H1 (cell line): ENCODE data around the gene TRIM5. TPM values are rescaled to one million over a fixed set of nuclear protein-coding genes. Genes with fewer than 3 reads are reported as not detected.

Source experiments
- CTCF ChIA-PET: fragments of 300-600 bp; sonication (Branson Sonifier 250); formaldehyde crosslinking; loops from one replicate; lab custom pipeline; 2021; ENCODE audit not compliant: partially characterized antibody; lab: Charles Lee
- POLR2A ChIA-PET: fragments of 300-600 bp; sonication (Branson Sonifier 250); formaldehyde crosslinking; loops from one replicate; lab custom pipeline; 2021; ENCODE audit warnings: inconsistent platforms; ENCODE audit not compliant: partially characterized antibody; lab: Charles Lee
- DNase-seq, 2 experiments: peaks; one replicate each; pipeline versions ENCODE4 v3.0.0 to v3.0.0-alpha.2; 2010 to 2022; ENCODE audit warnings: low spot score in 2 of 2, low read depth in 1 of 2, mixed read lengths in 1 of 2
- FAIRE-seq: peaks from 2 replicates; lab custom pipeline; 2011; peaks lifted over from hg19 to GRCh38; lab: Jason Lieb, UNC
- H2AFZ ChIP-seq: 2 replicates; pipeline ENCODE4 v1.8.1; 2012; ENCODE audit warnings: low read length, inconsistent platforms
- H2AK5ac ChIP-seq: 2 replicates; pipeline ENCODE4 v1.6.1; 2013; ENCODE audit warnings: low read depth, low read length
- H2BK120ac ChIP-seq: replicated peaks from 2 replicates; pipeline ENCODE3; 2013; ENCODE audit warnings: low read depth, low read length, inconsistent platforms
- H2BK12ac ChIP-seq: 2 replicates; pipeline ENCODE4 v1.6.1; 2013; ENCODE audit warnings: low read depth, low read length
- H2BK15ac ChIP-seq: 2 replicates; pipeline ENCODE4 v1.6.1; 2013; ENCODE audit warnings: low read length
- H2BK20ac ChIP-seq: 2 replicates; pipeline ENCODE4 v1.6.1; 2013; ENCODE audit warnings: low read length
- H2BK5ac ChIP-seq: 2 replicates; pipeline ENCODE4 v1.6.1; 2013; ENCODE audit warnings: low read depth, low read length
- H3K14ac ChIP-seq: 2 replicates; pipeline ENCODE4 v1.6.1; 2013; ENCODE audit warnings: inconsistent platforms; ENCODE audit not compliant: insufficient read length
- H3K18ac ChIP-seq: 2 replicates; pipeline ENCODE4 v1.6.1; 2013; ENCODE audit warnings: low read length; ENCODE audit errors: extremely low read depth
- H3K23ac ChIP-seq: 2 replicates; pipeline ENCODE4 v1.6.1; 2013; ENCODE audit warnings: inconsistent platforms; ENCODE audit not compliant: insufficient read length
- H3K23me2 ChIP-seq: 2 replicates; pipeline ENCODE4 v1.6.1; 2013; ENCODE audit warnings: low read depth, low read length
- H3K27ac ChIP-seq: 2 replicates; pipeline ENCODE4 v1.6.1; 2011; ENCODE audit warnings: low read depth, low read length, inconsistent platforms
- H3K27me3 ChIP-seq, 4 experiments: replicated peaks in 1 of 4; 1 replicate in 1 of 4; 2 replicates in 3 of 4; pipeline versions ENCODE4 v1.6.1 to v1.8.1; 2011 to 2013; ENCODE audit warnings: low read length in 3 of 4, mild to moderate bottlenecking in 3 of 4, inconsistent platforms in 2 of 4, mixed read lengths in 2 of 4, moderate library complexity in 1 of 4; ENCODE audit not compliant: control insufficient read depth in 3 of 4, insufficient read depth in 3 of 4; ENCODE audit errors: extremely low read depth in 1 of 4
- H3K36me3 ChIP-seq, 4 experiments: 2 replicates each; pipeline versions ENCODE4 v1.6.1 to v1.8.1; 2011 to 2013; ENCODE audit warnings: mild to moderate bottlenecking in 4 of 4, low read length in 3 of 4, moderate library complexity in 2 of 4, control low read depth in 1 of 4, inconsistent platforms in 1 of 4; ENCODE audit not compliant: insufficient read depth in 4 of 4, control insufficient read depth in 2 of 4
- H3K4ac ChIP-seq: replicated peaks from 2 replicates; pipeline ENCODE3; 2013; ENCODE audit warnings: low read length, low read depth, mixed read lengths, inconsistent platforms; ENCODE audit not compliant: insufficient read length
- H3K4me1 ChIP-seq, 4 experiments: replicated peaks in 1 of 4; 1 replicate in 1 of 4; 2 replicates in 3 of 4; pipeline versions ENCODE4 v1.6.1 to v1.8.1; 2011 to 2013; ENCODE audit warnings: low read length in 3 of 4, inconsistent platforms in 2 of 4, mixed read lengths in 1 of 4; ENCODE audit not compliant: insufficient read depth in 4 of 4, control insufficient read depth in 3 of 4
- H3K4me2 ChIP-seq, 2 experiments: 2 replicates each; pipeline versions ENCODE4 v1.6.1 to v1.8.1; 2011 to 2013; ENCODE audit warnings: low read depth in 2 of 2, low read length in 2 of 2, control low read depth in 1 of 2, inconsistent platforms in 1 of 2, mild to moderate bottlenecking in 1 of 2; ENCODE audit not compliant: insufficient read depth in 1 of 2
- H3K4me3 ChIP-seq, 4 experiments: fragments of 200-600, 300-600 bp in 1 of 4; sonication (generic), shearing (Covaris generic), sonication (Bioruptor Twin) in 1 of 4; 2 replicates each; pipeline versions ENCODE4 v1.5.1 to v1.8.1; 2011 to 2016; ENCODE audit warnings: low read length in 4 of 4, low read depth in 3 of 4, control low read depth in 2 of 4, inconsistent platforms in 2 of 4, mild to moderate bottlenecking in 2 of 4, mixed read lengths in 1 of 4, moderate library complexity in 1 of 4; ENCODE audit not compliant: insufficient read depth in 2 of 4; ENCODE audit errors: extremely low read depth in 1 of 4
- H3K56ac ChIP-seq: replicated peaks from 2 replicates; pipeline ENCODE3; 2013; ENCODE audit warnings: low read depth, mild to moderate bottlenecking, mixed read lengths, low read length, inconsistent platforms; ENCODE audit not compliant: insufficient read length
- H3K79me1 ChIP-seq: 2 replicates; pipeline ENCODE4 v1.6.1; 2013; ENCODE audit warnings: low read depth, low read length, control low read depth
- H3K79me2 ChIP-seq, 2 experiments: 2 replicates each; pipeline versions ENCODE4 v1.6.1 to v1.8.1; 2012 to 2013; ENCODE audit warnings: low read length in 2 of 2, mild to moderate bottlenecking in 2 of 2, inconsistent platforms in 1 of 2; ENCODE audit not compliant: insufficient read depth in 2 of 2, control insufficient read depth in 1 of 2
- H3K9ac ChIP-seq, 4 experiments: replicated peaks in 1 of 4; 1 replicate in 1 of 4; 2 replicates in 3 of 4; pipeline versions ENCODE4 v1.6.1 to v1.8.1; 2011 to 2013; ENCODE audit warnings: low read depth in 3 of 4, low read length in 3 of 4, control low read depth in 2 of 4, mild to moderate bottlenecking in 2 of 4, moderate library complexity in 2 of 4, inconsistent platforms in 1 of 4; ENCODE audit errors: extremely low read depth in 1 of 4
- H3K9me3 ChIP-seq, 2 experiments: 2 replicates each; pipeline versions ENCODE4 v1.6.1 to v1.8.1; 2012 to 2013; ENCODE audit warnings: mild to moderate bottlenecking in 2 of 2, moderate library complexity in 2 of 2, control low read depth in 1 of 2, inconsistent platforms in 1 of 2, low read depth in 1 of 2, low read length in 1 of 2, mixed read lengths in 1 of 2; ENCODE audit not compliant: insufficient read depth in 2 of 2
- H4K20me1 ChIP-seq, 2 experiments: replicated peaks in 1 of 2; 2 replicates each; pipeline versions ENCODE3 to v1.8.1; 2011 to 2013; ENCODE audit warnings: inconsistent platforms in 2 of 2, low read length in 2 of 2, mild to moderate bottlenecking in 1 of 2; ENCODE audit not compliant: insufficient read depth in 2 of 2, control insufficient read depth in 1 of 2
- H4K5ac ChIP-seq: 2 replicates; pipeline ENCODE4 v1.6.1; 2013; ENCODE audit warnings: low read length, low read depth, mixed read lengths, inconsistent platforms; ENCODE audit not compliant: insufficient read length
- H4K8ac ChIP-seq: 2 replicates; pipeline ENCODE4 v1.8.0; 2013; ENCODE audit warnings: mild to moderate bottlenecking, moderate library complexity, low read length, inconsistent platforms; ENCODE audit not compliant: insufficient read depth; ENCODE audit errors: extremely low read depth
- H4K91ac ChIP-seq: replicated peaks from 2 replicates; pipeline ENCODE3; 2013; ENCODE audit warnings: low read length, mixed read lengths, inconsistent platforms; ENCODE audit not compliant: insufficient read length
- BACH1 ChIP-seq: IDR thresholded peaks from 2 replicates; pipeline ENCODE4 v1.6.1; 2012; ENCODE audit warnings: low read length, improper control_type of control experiment
- CBX5 ChIP-seq: fragments of 300-800, 300-1000 bp; sonication (generic); IDR thresholded peaks from 2 replicates; pipeline ENCODE4 v1.7.1; 2016; ENCODE audit warnings: antibody characterized with exemption, low read length, low read depth
- CREB1 ChIP-seq: IDR thresholded peaks from 2 replicates; pipeline ENCODE4 v1.6.1; 2012; ENCODE audit warnings: inconsistent platforms
- EZH2 ChIP-seq: fragments of 200-600 bp; sonication (generic); IDR thresholded peaks from 2 replicates; pipeline ENCODE4 v1.7.1; 2012; ENCODE audit warnings: low read depth, mild to moderate bottlenecking, moderate library complexity, low read length, inconsistent platforms; ENCODE audit not compliant: severe bottlenecking
- KDM1A ChIP-seq: fragments of 200-600, 300-600 bp; sonication (generic); IDR thresholded peaks from 2 replicates; pipeline ENCODE4 v1.7.1; 2016; ENCODE audit warnings: mild to moderate bottlenecking, low read length, borderline replicate concordance
- MAFK ChIP-seq: IDR thresholded peaks from 2 replicates; pipeline ENCODE4 v1.6.1; 2012; ENCODE audit warnings: low read depth, mild to moderate bottlenecking, improper control_type of control experiment, low read length
- POLR2A ChIP-seq, 2 experiments: IDR thresholded peaks; 1 replicate in 1 of 2; 2 replicates in 1 of 2; pipeline ENCODE4 v1.6.1; 2011; ENCODE audit warnings: low read depth in 2 of 2, low read length in 2 of 2, mild to moderate bottlenecking in 2 of 2; ENCODE audit errors: control extremely low read depth in 1 of 2
- POLR2AphosphoS5 ChIP-seq: IDR thresholded peaks from 2 replicates; pipeline ENCODE4 v1.6.1; 2011; ENCODE audit warnings: low read depth, low read length
- RXRA ChIP-seq: IDR thresholded peaks from 2 replicates; pipeline ENCODE4 v1.6.1; 2011; ENCODE audit warnings: low read depth, mild to moderate bottlenecking, low read length, moderate library complexity; ENCODE audit not compliant: insufficient read depth
- SIX5 ChIP-seq: IDR thresholded peaks from 2 replicates; pipeline ENCODE4 v1.6.1; 2011; ENCODE audit warnings: mild to moderate bottlenecking, low read depth, low read length
- SP4 ChIP-seq: IDR thresholded peaks from 2 replicates; pipeline ENCODE4 v1.6.1; 2012; ENCODE audit warnings: low read length, inconsistent platforms
- WGBS, 2 experiments: shearing (Covaris generic) in 1 of 2; methylation state at CpG; one replicate each; pipeline versions ENCODE4 v1.1.6 to v1.1.7; 2013 to 2015; ENCODE audit warnings: low lambda C conversion rate in 2 of 2, mixed read lengths in 2 of 2, inconsistent platforms in 1 of 2, low coverage in 1 of 2, missing lambda C conversion rate in 1 of 2; ENCODE audit not compliant: insufficient replicate concordance in 2 of 2, insufficient coverage in 1 of 2, insufficient read length in 1 of 2; ENCODE audit errors: extremely low coverage in 1 of 2, missing lambda C conversion rate in 1 of 2; 5-methylcytosine and 5-hydroxymethylcytosine counted together
- polyA plus RNA-seq, 7 experiments: library from polyadenylated mRNA; depleted of rRNA in 3 of 7; stranded (reverse) in 5 of 7; unstranded in 2 of 7; fragments of >200 nt in 5 of 7; fragments of 200-250 nt in 2 of 7; gene quantifications; 1 replicate in 5 of 7; 2 replicates in 1 of 7; 4 replicates in 1 of 7; pipeline versions ENCODE4 v1.2.1 to v1.2.3, GENCODE V29; 2011 to 2013; ENCODE audit warnings: missing spikeins in 2 of 7, mixed read lengths in 2 of 7
- total RNA-seq: library from RNA; stranded (reverse); fragmentation: NEBNext Ultra II Directional; extraction: Animal tissue kit (Norgen Biotek cat#: 25700); gene quantifications from 2 replicates; pipeline ENCODE4 v1.2.1, GENCODE V29; 2021

The TRIM5 gene
- total and polyA plus RNA-seq, 2 of the 8 experiments (the other 6 are each of a cell fraction or from before 2014, with no cell fraction given): 23.5 to 35.5 TPM

- H3K23ac ChIP-seq: no peak overlapping the region
- H3K14ac ChIP-seq: no peak overlapping the region
- whole genome bisulfite sequencing, 2 experiments: 84% methylated on average over 3 of the region's 3 CpGs; no CpG with 5 or more reads in 1 of the 2 experiments
- H3K27me3 ChIP-seq: no peaks in the 10 kb centered on the region
- H2BK12ac ChIP-seq: no peak overlapping the region
- H2BK20ac ChIP-seq: no peak overlapping the region
- no peaks in the 10 kb centered on the region for H4K20me1 ChIP-seq
- no peak overlapping the region for H4K5ac ChIP-seq
- H3K4me2 ChIP-seq: no peak overlapping the region
- no peak overlapping the region for H3K9ac ChIP-seq
- ChIA-PET CTCF (interaction anchor here (1.3 kb wide), 1 partner anchor 11 kb away, joined by 3 read pairs; no protein-coding TSS in a partner anchor), POLR2A (no interaction called here)
- no peak overlapping the region for H3K56ac ChIP-seq
- H3K27ac ChIP-seq: no peak overlapping the region
- H3K36me3 ChIP-seq: no peaks in the 10 kb centered on the region
- H3K9me3 ChIP-seq: no peaks in the 10 kb centered on the region
- H3K18ac ChIP-seq: no peak overlapping the region
- H3K4me1 ChIP-seq: no peaks in the 10 kb centered on the region
- no peak for FAIRE-seq
- H2AFZ ChIP-seq: no peak overlapping the region
- no peak overlapping the region for H2BK5ac ChIP-seq
- TF ChIP-seq MAFK (no peak), SP4 (no peak), POLR2AphosphoS5 (no peak), KDM1A (no peak), SIX5 (no peak), RXRA (no peak), CREB1 (no peak), CBX5 (no peak), POLR2A (IDR thresholded peaks at IDR 0.05; ENCODE audit: control extremely low read depth in 1 of 2, low read depth in 2 of 2, low read length in 2 of 2) (no peak), EZH2 (no peak), BACH1 (no peak)
- H2AK5ac ChIP-seq: no peak overlapping the region
- no peak overlapping the region for H2BK120ac ChIP-seq
- H3K4ac ChIP-seq: no peak overlapping the region
- no peak overlapping the region for H3K4me3 ChIP-seq
- no peaks in the 10 kb centered on the region for H3K79me1 ChIP-seq
- DNase-seq: no peak
- no peak overlapping the region for H4K8ac ChIP-seq
- no peak overlapping the region for H2BK15ac ChIP-seq
- H3K23me2 ChIP-seq: no peaks in the 10 kb centered on the region
- no peak overlapping the region for H4K91ac ChIP-seq
- no peaks in the 10 kb centered on the region for H3K79me2 ChIP-seq
These were observed 38.7 kb downstream of the TRIM5 start for GRCh38 chr11:5646139-5646538.
